Spleen (tissue), 11 donors: ENCODE data around the gene PITRM1. TPM values are rescaled to one million over a fixed set of nuclear protein-coding genes. Genes with fewer than 3 reads are reported as not detected.

Experiments used
- DNase-seq: peaks from one replicate; pipeline ENCODE4 v3.0.0-alpha.2; 2020
- H3K27ac ChIP-seq, 8 donors: fragments of 200-600 bp; sonication (generic) in 7 of 8; 1 replicate in 4 of 8; 2 replicates in 4 of 8; pipeline versions ENCODE4 v1.5.0 to v1.8.0; 2016 to 2021; ENCODE audit warnings: inconsistent platforms in 4 of 8, mild to moderate bottlenecking in 4 of 8, moderate library complexity in 1 of 8
- H3K27me3 ChIP-seq, 7 donors: fragments of 200-600 bp; sonication (generic) in 6 of 7; replicated peaks in 1 of 7; 1 replicate in 4 of 7; 2 replicates in 3 of 7; pipeline versions ENCODE4 v1.5.0 to v1.8.0; 2016 to 2021; ENCODE audit warnings: inconsistent platforms in 3 of 7, mild to moderate bottlenecking in 1 of 7
- H3K36me3 ChIP-seq, 6 donors: fragments of 200-600 bp; sonication (generic) in 5 of 6; 1 replicate in 4 of 6; 2 replicates in 2 of 6; pipeline versions ENCODE4 v1.5.0 to v1.8.0; 2016 to 2021; ENCODE audit warnings: inconsistent platforms in 2 of 6
- H3K4me1 ChIP-seq, 6 donors: fragments of 200-600 bp; sonication (generic) in 5 of 6; 1 replicate in 3 of 6; 2 replicates in 3 of 6; pipeline versions ENCODE4 v1.5.0 to v1.8.0; 2016 to 2021; ENCODE audit warnings: inconsistent platforms in 3 of 6
- H3K4me3 ChIP-seq, 8 donors: fragments of 200-600 bp; sonication (generic) in 7 of 8; 1 replicate in 4 of 8; 2 replicates in 4 of 8; pipeline versions ENCODE4 v1.5.0 to v1.8.0; 2016 to 2021; ENCODE audit warnings: inconsistent platforms in 4 of 8, mild to moderate bottlenecking in 4 of 8, moderate library complexity in 2 of 8
- H3K9me3 ChIP-seq, 8 donors: fragments of 200-600 bp; sonication (generic) in 7 of 8; 1 replicate in 4 of 8; 2 replicates in 4 of 8; pipeline versions ENCODE4 v1.5.0 to v1.8.0; 2016 to 2021; ENCODE audit warnings: inconsistent platforms in 4 of 8
- CTCF ChIP-seq, 11 experiments: fragments of 200-600 bp in 7 of 11; fragments of 450-650 bp in 4 of 11; sonication (generic) in 4 of 11; IDR thresholded peaks in 8 of 11; conservative IDR thresholded peaks in 3 of 11; 1 replicate in 7 of 11; 2 replicates in 4 of 11; pipeline versions ENCODE4 v1.4.0 to v1.8.0; 2016 to 2021; ENCODE audit warnings: antibody characterized with exemption in 11 of 11, inconsistent platforms in 4 of 11, mild to moderate bottlenecking in 1 of 11
- POLR2A ChIP-seq, 3 donors: fragments of 450-650 bp; IDR thresholded peaks; one replicate each; pipeline ENCODE4 v1.5.1; 2017; ENCODE audit warnings: antibody characterized with exemption in 3 of 3, mild to moderate bottlenecking in 1 of 3
- POLR2AphosphoS5 ChIP-seq, 3 donors: sonication (generic); formaldehyde crosslinking; IDR thresholded peaks; one replicate each; pipeline ENCODE4 v1.5.1; 2017; ENCODE audit warnings: antibody characterized with exemption in 3 of 3
- WGBS, 5 donors: extraction: QIAGEN DNeasy Blood & Tissue Kit in 3 of 5; methylation state at CpG; one replicate each; pipeline versions ENCODE4 v1.1.5 to v1.1.7; 2013 to 2018; 5-methylcytosine and 5-hydroxymethylcytosine counted together
- intact Hi-C: fragments of 100-400 bp; cut with DNase I; formaldehyde crosslinking; loops from one replicate; pipeline ENCODE4 v1.15.0; 2023; ENCODE audit warnings: low total_unique reads
- polyA plus RNA-seq, 3 donors: library from polyadenylated mRNA; stranded (reverse); fragments of 200-250 nt; gene quantifications; one replicate each; pipeline ENCODE4 v1.2.1, GENCODE V29; 2013
- total RNA-seq, 7 donors: library from RNA; depleted of rRNA in 3 of 7; stranded (reverse); fragments of >200 nt in 3 of 7; fragmentation: NEBNext Ultra II Directional in 4 of 7; extraction: Animal tissue kit (Norgen Biotek cat#: 25700) in 4 of 7; gene quantifications; one replicate each; pipeline versions ENCODE4 v1.1.0 to v1.2.1, GENCODE V29; 2016 to 2021
- donor health status: healthy with polysubstance abuse.
- donor health status: DM: no; HTN: no; CAD: no; lungs with moderate emphysema.
- donor health status: DM: no; HTN: no; CAD: no.
- donor health status: Bipolar disorder and iron deficiency.
- donor health status: healthy.
- donor health status: DM: no; HTN: no; CAD: no.
- donor health status: DM: yes; HTN: yes; CAD: no.

Gene PITRM1
- total and polyA plus RNA-seq, 10 donors = 38.5 to 63.2 (median 52.0) TPM

- Histone ChIP-seq H3K27me3 (no peaks in the 10 kb centered on the region), H3K27ac (no peak overlapping the region), H3K9me3 (no peaks in the 10 kb centered on the region), H3K36me3 (peaks cover 7 to 100% (median 92%) of the 10 kb centered on the region in 6 donors), H3K4me1 (no peaks in the 10 kb centered on the region), H3K4me3 (no peak overlapping the region)
- intact Hi-C loops = no loop called here
- WGBS, 5 donors = 80 to 96% (median 89%) methylated on average over 14 of the region's 14 CpGs
- DNase-seq = peak; percentile 48
- no peak for TF ChIP-seq CTCF (IDR thresholded peaks at IDR 0.05 in 8 of 11, conservative IDR thresholded peaks at IDR 0.05 in 3 of 11)
- TF ChIP-seq POLR2A (IDR thresholded peaks at IDR 0.05) = no peak
- TF ChIP-seq POLR2AphosphoS5 (IDR thresholded peaks at IDR 0.05) = no peak
Measured at GRCh38 chr10:3136336-3136735, 36.2 kb downstream of the PITRM1 start.

GRCh38 chr10:3135006-3135405, 37.6 kb downstream of the PITRM1 start:
- Histone ChIP-seq H3K36me3 (peaks cover 4 to 100% (median 83%) of the 10 kb centered on the region in 6 donors), H3K4me1 (no peaks in the 10 kb centered on the region), H3K27me3 (no peaks in the 10 kb centered on the region), H3K9me3 (no peaks in the 10 kb centered on the region), H3K27ac (no peak overlapping the region), H3K4me3 (no peak overlapping the region)
- TF ChIP-seq CTCF (IDR thresholded peaks at IDR 0.05 in 8 of 11, conservative IDR thresholded peaks at IDR 0.05 in 3 of 11) = no peak
- no peak for TF ChIP-seq POLR2A (IDR thresholded peaks at IDR 0.05)
- no peak for TF ChIP-seq POLR2AphosphoS5 (IDR thresholded peaks at IDR 0.05)
- intact Hi-C loops = no loop called here
- DNase-seq = no peak
- 57 to 97% (median 92%) methylated on average over 3 of the region's 3 CpGs for WGBS, 5 donors

- TF ChIP-seq CTCF (IDR thresholded peaks at IDR 0.05 in 8 of 11, conservative IDR thresholded peaks at IDR 0.05 in 3 of 11) (no peak), POLR2A (IDR thresholded peaks at IDR 0.05) (no peak), POLR2AphosphoS5 (IDR thresholded peaks at IDR 0.05) (no peak)
- DNase-seq = no peak
- Histone ChIP-seq H3K27me3 (no peaks in the 10 kb centered on the region), H3K27ac (no peak overlapping the region), H3K36me3 (peaks cover 4 to 100% (median 76%) of the 10 kb centered on the region in 6 donors), H3K4me3 (no peak overlapping the region), H3K9me3 (peaks cover 0 to 9% (median 0%) of the 10 kb centered on the region in 8 donors), H3K4me1 (no peaks in the 10 kb centered on the region)
- 72 to 86% (median 77%) methylated on average over 5 of the region's 5 CpGs for WGBS, 5 donors
- intact Hi-C loops = no loop called here
Measured at GRCh38 chr10:3133948-3134347, 38.6 kb downstream of the PITRM1 start.

- intact Hi-C loops = no loop called here
- DNase-seq = peak; percentile 65
- 93 to 95% (median 95%) methylated on average over 22 of the region's 22 CpGs for WGBS, 5 donors
- Histone ChIP-seq H3K27me3 (no peaks in the 10 kb centered on the region), H3K9me3 (peaks cover 0 to 25% (median 0%) of the 10 kb centered on the region in 8 donors), H3K4me1 (no peaks in the 10 kb centered on the region), H3K36me3 (peaks cover 0 to 98% (median 62%) of the 10 kb centered on the region in 6 donors), H3K27ac (no peak overlapping the region), H3K4me3 (no peak overlapping the region)
- TF ChIP-seq CTCF (IDR thresholded peaks at IDR 0.05 in 8 of 11, conservative IDR thresholded peaks at IDR 0.05 in 3 of 11) (no peak), POLR2AphosphoS5 (IDR thresholded peaks at IDR 0.05) (peak in 1 of 3 donors; percentile 40)
Measured at GRCh38 chr10:3132036-3133025, 40.3 kb downstream of the PITRM1 start.
